Ovary (tissue), 10 donors: Measurements from ENCODE around the gene SOD3. TPM values are rescaled to one million over a fixed set of nuclear protein-coding genes. Genes with fewer than 3 reads are reported as not detected.

Experiments used
- DNase-seq, 5 donors: peaks; one replicate each; pipeline ENCODE4 v3.0.0-alpha.2; 2019 to 2020
- H3K27ac ChIP-seq, 2 donors: fragments of 200-600 bp; one replicate each; pipeline versions ENCODE4 v1.5.1 to v1.8.0; 2019 to 2022
- H3K27me3 ChIP-seq: fragments of 200-600 bp; one replicate; pipeline ENCODE4 v1.8.0; 2022
- H3K36me3 ChIP-seq: fragments of 200-600 bp; sonication (generic); one replicate; pipeline ENCODE4 v1.5.1; 2019
- H3K4me1 ChIP-seq: one replicate; pipeline ENCODE4 v1.8.1; 2013; ENCODE audit warnings: mild to moderate bottlenecking, moderate library complexity; ENCODE audit not compliant: insufficient read depth
- H3K4me3 ChIP-seq: fragments of 200-600 bp; sonication (generic); one replicate; pipeline ENCODE4 v1.5.1; 2017
- H3K9me3 ChIP-seq, 2 donors: fragments of 200-600 bp in 1 of 2; sonication (generic) in 1 of 2; one replicate each; pipeline versions ENCODE4 v1.5.1 to v1.8.1; 2013 to 2019; ENCODE audit warnings: mild to moderate bottlenecking in 1 of 2, moderate library complexity in 1 of 2
- EP300 ChIP-seq: sonication (generic); formaldehyde crosslinking; IDR thresholded peaks from one replicate; pipeline ENCODE4 v1.6.1; 2017; ENCODE audit warnings: antibody characterized with exemption
- POLR2A ChIP-seq: fragments of 450-650 bp; IDR thresholded peaks from one replicate; pipeline ENCODE4 v1.6.1; 2017; ENCODE audit warnings: antibody characterized with exemption, mild to moderate bottlenecking, moderate library complexity
- WGBS, 3 donors: extraction: QIAGEN DNeasy Blood & Tissue Kit in 1 of 3; methylation state at CpG; one replicate each; pipeline versions ENCODE4 v1.1.5 to v1.1.7; 2013 to 2017; 5-methylcytosine and 5-hydroxymethylcytosine counted together
- intact Hi-C, 4 donors: fragments of 100-400 bp; cut with DNase I; formaldehyde crosslinking; loops; one replicate each; pipeline versions ENCODE4 v1.11.0 to v1.15.1; 2022 to 2023
- long read RNA-seq, 3 donors: library from polyadenylated mRNA in 2 of 3; unstranded in 2 of 3; transcript quantifications; one replicate each; pipeline ENCODE4 v2.0.0 and lab custom pipeline, GENCODE V29; 2021 to 2026
- polyA plus RNA-seq, 2 donors: library from polyadenylated mRNA; stranded (reverse); fragments of 200-250 nt in 1 of 2; fragments of 350-450 nt in 1 of 2; fragmentation: Illumina TruSeq in 1 of 2; extraction: RNeasy Lipid Tissue Mini Kit (QIAGEN cat#74804) in 1 of 2; gene quantifications; one replicate each; pipeline ENCODE4 v1.2.3, GENCODE V29; 2013 to 2014
- total RNA-seq, 7 donors: library from RNA; depleted of rRNA in 2 of 7; stranded (reverse); fragments of >200 nt in 2 of 7; fragmentation: NEBNext Ultra II Directional in 3 of 7; extraction: Animal tissue kit (Norgen Biotek cat#: 25700) in 3 of 7; gene quantifications; one replicate each; pipeline versions ENCODE4 v1.1.0 to v1.2.4, GENCODE V29; 2016 to 2023
- TF ChIP-seq, protein P1 (sequence below), 3 donors: fragments of 450-650 bp in 2 of 3; fragments of 200-600 bp in 1 of 3; IDR thresholded peaks; one replicate each; pipeline versions ENCODE4 v1.5.1 to v1.8.0; 2016 to 2022; ENCODE audit warnings: antibody characterized with exemption in 3 of 3, mild to moderate bottlenecking in 1 of 3
- donor health status: DM: no; HTN: no; CAD: no; lungs with moderate emphysema.
- donor health status: DM: no; HTN: no; CAD: no.
- donor health status: Bipolar disorder and iron deficiency.
- donor health status: DM: yes; HTN: yes; CAD: no.
- donor health status: DM: no; HTN: no; CAD: no.
- donor health status: DM: yes; HTN: yes; CAD: no.

Gene SOD3
- total RNA-seq (10 to 100 TPM; 15.3 to 92.3 (median 33.0) TPM), polyA plus RNA-seq (10 to 100 TPM; 16.3 to 36.6 TPM)
- long read RNA-seq, donor 1, partial matches to known transcripts, result 0 of 2 reads
- long read RNA-seq, donor 1, other reads (novel, unspliced or antisense), result 2 of 2 reads
- long read RNA-seq, donor 2, result 0 reads
- long read RNA-seq, donor 3, transcript SOD3-201 (2 exons, 1,526 nt), result major isoform, 101 of 123 reads
- long read RNA-seq, donor 3, partial matches to known transcripts, result 2 of 123 reads
- long read RNA-seq, donor 3, other reads (novel, unspliced or antisense), result 20 of 123 reads

GRCh38 chr4:24794916-24795665 lies at the start of gene SOD3:
Gene SOD3, plus strand, starts transcription at chr4:24795573. Its CDS starts 3,949 bp downstream, at chr4:24799522.
- Histone ChIP-seq H3K4me1 (peaks cover 13% of the 10 kb centered on the region), H3K27ac (peak within 1 kb of the TSS; percentile 53 to 70), H3K4me3 (peak within 1 kb of the TSS; percentile 28), H3K36me3 (no peaks in the 10 kb centered on the region), H3K9me3 (no peaks in the 10 kb centered on the region), H3K27me3 (no peaks in the 10 kb centered on the region)
- TF ChIP-seq, protein P1, sequence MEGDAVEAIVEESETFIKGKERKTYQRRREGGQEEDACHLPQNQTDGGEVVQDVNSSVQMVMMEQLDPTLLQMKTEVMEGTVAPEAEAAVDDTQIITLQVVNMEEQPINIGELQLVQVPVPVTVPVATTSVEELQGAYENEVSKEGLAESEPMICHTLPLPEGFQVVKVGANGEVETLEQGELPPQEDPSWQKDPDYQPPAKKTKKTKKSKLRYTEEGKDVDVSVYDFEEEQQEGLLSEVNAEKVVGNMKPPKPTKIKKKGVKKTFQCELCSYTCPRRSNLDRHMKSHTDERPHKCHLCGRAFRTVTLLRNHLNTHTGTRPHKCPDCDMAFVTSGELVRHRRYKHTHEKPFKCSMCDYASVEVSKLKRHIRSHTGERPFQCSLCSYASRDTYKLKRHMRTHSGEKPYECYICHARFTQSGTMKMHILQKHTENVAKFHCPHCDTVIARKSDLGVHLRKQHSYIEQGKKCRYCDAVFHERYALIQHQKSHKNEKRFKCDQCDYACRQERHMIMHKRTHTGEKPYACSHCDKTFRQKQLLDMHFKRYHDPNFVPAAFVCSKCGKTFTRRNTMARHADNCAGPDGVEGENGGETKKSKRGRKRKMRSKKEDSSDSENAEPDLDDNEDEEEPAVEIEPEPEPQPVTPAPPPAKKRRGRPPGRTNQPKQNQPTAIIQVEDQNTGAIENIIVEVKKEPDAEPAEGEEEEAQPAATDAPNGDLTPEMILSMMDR (IDR thresholded peaks at IDR 0.05), result no peak
- TF ChIP-seq EP300 (no peak), POLR2A (peak; percentile 42)
- intact Hi-C loops, result loop anchor here in 2 of 4 donors (10.0 kb wide), 1 partner anchor 210 kb away; the partner anchor contains the start of gene DHX15 (in 2 of the 2)
- peak; percentile 69 to 80 (median 75) for DNase-seq
- 14 to 19% (median 18%) methylated on average over 21 of the region's 21 CpGs for WGBS, 3 donors

DNA sequence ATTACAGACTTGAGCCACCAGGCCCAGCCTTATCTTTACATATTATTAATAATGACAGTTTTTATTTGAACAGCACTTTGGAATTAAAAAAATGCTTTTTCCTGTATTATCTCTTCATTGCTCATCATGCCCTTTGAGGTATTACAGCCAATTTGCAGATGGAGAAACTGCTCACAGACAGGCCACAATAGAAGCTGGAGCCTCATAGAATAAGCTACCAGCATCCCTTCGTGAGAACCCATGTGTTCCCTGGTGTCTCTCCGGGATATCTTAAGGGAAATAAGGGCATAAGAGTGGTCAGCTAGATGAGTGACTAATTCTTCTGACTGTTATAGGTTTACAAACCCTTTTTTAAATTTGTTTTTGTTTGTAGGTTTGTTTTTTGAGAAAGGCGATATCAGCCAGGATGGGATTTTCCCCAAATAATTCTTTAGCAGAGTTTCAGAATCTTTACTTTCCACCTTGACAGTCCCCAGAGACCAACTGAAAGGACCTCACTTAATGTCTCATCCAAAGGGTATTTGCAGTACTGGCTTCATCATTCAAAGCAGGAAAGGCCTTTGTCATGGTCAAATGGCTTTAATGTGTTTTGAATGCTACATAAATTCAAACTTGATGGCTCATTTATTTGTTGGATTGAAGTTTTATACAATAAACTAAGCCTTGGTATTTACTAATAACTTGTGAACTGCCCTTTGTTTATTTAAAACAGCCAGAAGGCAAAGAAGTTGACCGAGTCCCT lies 48.0 kb upstream of the SOD3 start:
- intact Hi-C loops, result no loop called here
- DNase-seq, result no peak
- TF ChIP-seq, protein P1 (IDR thresholded peaks at IDR 0.05), result no peak
- TF ChIP-seq EP300 (no peak), POLR2A (no peak)
- no peaks in the 10 kb centered on the region for H3K9me3 ChIP-seq
- no peak overlapping the region for H3K27ac ChIP-seq
- 91 to 93% (median 93%) methylated on average over 4 of the region's 4 CpGs for WGBS, 3 donors
- no peak overlapping the region for H3K4me3 ChIP-seq
- H3K36me3 ChIP-seq, result no peaks in the 10 kb centered on the region
- H3K4me1 ChIP-seq, result peaks cover 3% of the 10 kb centered on the region
- no peaks in the 10 kb centered on the region for H3K27me3 ChIP-seq

GRCh38 chr4:24748023-24748422 lies 47.4 kb upstream of the SOD3 start:
- no peak overlapping the region for H3K27ac ChIP-seq
- no peak overlapping the region for H3K4me3 ChIP-seq
- H3K9me3 ChIP-seq, result no peaks in the 10 kb centered on the region
- H3K4me1 ChIP-seq, result peaks cover 3% of the 10 kb centered on the region
- TF ChIP-seq, protein P1 (IDR thresholded peaks at IDR 0.05), result no peak
- no peak for TF ChIP-seq EP300
- TF ChIP-seq POLR2A, result no peak
- 87 to 92% (median 90%) methylated on average over 4 of the region's 4 CpGs for WGBS, 3 donors
- no peak for DNase-seq
- intact Hi-C loops, result no loop called here
- no peaks in the 10 kb centered on the region for H3K36me3 ChIP-seq
- no peaks in the 10 kb centered on the region for H3K27me3 ChIP-seq

DNA sequence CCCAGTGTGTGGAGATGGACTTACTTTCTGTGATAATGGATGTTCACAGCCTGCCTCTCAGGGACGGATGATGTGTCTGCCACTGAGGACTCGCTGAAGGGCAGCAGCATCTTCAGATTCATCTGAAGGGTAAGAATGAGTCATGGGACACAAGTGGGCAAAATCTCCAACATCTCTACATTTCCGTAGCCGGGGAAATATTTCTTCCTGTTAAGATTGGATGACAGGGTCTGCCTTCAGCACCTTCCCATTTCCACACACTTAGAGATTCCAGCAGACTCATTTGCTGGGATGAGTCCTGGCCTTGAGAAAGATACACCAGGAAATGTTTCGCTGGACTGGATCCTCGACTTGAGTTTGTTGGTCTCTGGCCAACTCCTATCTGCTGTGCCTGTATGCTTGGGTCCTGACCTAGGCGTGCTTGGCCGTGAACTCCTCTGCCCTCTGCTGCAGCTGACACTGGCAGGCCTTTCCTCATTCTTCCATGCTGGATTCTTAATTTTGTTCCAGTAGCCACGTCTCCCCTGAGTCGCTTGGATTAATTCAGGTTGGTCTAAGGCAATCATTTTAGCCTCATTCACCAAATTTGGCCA lies 46.5 kb upstream of the SOD3 start:
- H3K36me3 ChIP-seq, result no peaks in the 10 kb centered on the region
- no peak overlapping the region for H3K4me3 ChIP-seq
- intact Hi-C loops, result no loop called here
- TF ChIP-seq, protein P1 (IDR thresholded peaks at IDR 0.05), result no peak
- TF ChIP-seq EP300 (no peak), POLR2A (no peak)
- peaks cover 3% of the 10 kb centered on the region for H3K4me1 ChIP-seq
- H3K27ac ChIP-seq, result no peak overlapping the region
- 34 to 54% (median 36%) methylated on average over 10 of the region's 10 CpGs for WGBS, 3 donors
- H3K9me3 ChIP-seq, result no peaks in the 10 kb centered on the region
- H3K27me3 ChIP-seq, result no peaks in the 10 kb centered on the region
- peak; percentile 31 to 72 (median 35) for DNase-seq
